Activated T-helper 1 cell treated with anti-CD3 and anti-CD28 coated beads, Interleukin-2, amount 50 U/mL, for 16 hours (primary cell): ENCODE results near the gene CRHR2.

Experiments used
- DNase-seq, 2 donors: peaks; one replicate each; pipeline ENCODE4 v3.0.0-alpha.2; 2020; ENCODE audit warnings: low read depth in 1 of 2, low spot score in 1 of 2

Gene CRHR2

DNA sequence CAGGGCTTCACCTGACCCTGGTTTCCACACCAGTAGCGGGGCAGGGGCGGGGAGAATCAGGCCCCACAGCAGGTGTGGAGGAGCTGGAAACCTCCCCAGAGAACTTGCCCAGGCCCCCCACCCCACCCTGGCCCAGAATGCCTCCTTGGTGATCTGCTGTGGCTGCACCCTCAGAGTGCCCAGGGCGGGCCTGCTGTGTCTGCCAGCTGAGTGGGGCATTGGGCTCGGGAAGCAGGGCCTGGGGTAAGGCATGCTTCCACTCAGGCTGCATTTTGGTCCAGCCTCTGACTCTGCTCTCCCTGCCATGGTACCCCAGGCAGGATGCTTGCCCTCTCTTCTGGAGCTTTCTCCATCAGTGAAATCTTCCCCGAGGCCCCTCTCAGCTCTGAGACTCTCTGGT, 1.1 kb upstream of the CRHR2 start:
- DNase-seq, result no peak

DNA sequence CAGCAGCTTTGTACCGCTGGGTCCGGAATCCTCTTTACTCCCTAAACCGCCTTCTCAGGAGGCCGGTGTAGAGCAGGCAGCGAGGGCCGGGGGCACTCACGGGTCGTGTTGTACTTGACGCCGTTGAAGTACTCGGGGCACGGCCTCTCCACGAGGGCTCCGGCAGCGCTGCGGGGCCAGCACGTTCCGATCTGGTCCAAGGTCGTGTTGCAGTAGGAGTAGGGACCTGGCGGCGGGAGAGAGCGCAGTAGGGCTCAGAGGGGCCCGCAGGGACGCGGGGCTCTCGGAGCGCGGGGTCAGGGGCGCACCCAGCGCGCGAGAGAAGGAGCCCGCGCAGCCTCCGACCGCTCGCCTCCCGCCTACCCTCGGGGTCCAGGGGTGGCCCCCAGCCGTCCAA, 443 bp downstream of the CRHR2 start:
- DNase-seq, result no peak

DNA sequence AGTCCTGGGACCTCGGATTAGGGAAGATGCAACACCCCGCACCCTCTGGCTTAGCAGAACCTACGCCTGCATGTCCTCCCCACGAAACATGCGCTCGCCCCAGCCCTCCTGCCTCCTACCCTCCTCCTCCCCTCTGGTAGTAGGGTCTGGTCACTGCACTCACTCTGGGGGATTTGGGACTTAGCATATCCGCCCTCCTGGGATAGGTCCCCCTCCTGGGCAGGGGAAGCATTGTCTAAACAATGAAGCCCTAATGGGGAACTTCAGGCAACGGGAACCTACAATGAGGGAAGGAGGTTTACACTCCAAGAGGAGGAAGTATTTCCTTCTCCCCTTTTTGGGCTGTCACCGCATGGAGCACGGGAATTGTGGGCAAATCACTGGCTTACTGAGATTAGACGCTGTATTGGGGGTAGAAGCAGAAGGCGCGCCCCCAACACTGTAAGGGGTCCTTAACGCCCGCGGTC, 892 bp downstream of the CRHR2 start:
- no peak for DNase-seq

DNA sequence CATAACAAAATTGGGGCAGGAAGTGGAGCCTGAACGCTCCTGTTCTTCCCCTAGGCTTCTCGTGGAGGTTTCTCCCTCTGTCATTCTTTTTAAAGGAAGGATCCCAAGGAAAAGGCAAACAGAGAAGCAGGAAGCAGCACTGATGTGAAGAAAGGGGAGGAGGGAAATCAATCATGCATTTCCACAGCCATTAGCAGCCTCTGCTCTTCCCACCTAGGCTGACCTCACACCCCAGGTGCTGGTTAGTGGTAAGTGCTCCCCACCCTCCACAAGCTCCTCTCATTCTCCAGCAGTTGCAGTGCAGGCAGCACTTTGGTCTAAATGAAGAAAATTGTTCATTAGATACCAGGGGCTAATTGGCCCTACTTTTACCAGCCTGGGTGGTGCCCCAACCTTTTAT, 2.6 kb downstream of the CRHR2 start:
- DNase-seq, result no peak

DNA sequence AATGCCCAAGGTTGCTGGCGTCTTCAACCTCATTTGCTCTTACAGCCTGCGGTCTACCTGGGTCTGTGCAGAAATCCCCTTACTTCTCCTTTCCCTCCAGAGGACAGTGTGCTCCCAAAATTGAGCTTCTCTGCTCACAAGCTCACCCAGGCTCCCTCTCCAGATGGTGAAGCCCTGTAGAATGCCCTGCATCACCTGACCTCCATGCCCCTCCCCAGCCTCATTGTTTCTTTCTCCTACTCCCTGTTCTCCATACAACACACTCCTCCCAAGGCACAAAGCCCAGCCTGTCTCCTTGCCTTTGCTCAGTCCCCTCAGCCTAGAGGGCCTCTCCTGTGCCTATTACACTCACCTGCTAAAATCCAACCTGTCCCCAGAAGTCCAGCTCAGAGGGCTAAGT, 3.5 kb downstream of the CRHR2 start:
- DNase-seq, result no peak

DNA sequence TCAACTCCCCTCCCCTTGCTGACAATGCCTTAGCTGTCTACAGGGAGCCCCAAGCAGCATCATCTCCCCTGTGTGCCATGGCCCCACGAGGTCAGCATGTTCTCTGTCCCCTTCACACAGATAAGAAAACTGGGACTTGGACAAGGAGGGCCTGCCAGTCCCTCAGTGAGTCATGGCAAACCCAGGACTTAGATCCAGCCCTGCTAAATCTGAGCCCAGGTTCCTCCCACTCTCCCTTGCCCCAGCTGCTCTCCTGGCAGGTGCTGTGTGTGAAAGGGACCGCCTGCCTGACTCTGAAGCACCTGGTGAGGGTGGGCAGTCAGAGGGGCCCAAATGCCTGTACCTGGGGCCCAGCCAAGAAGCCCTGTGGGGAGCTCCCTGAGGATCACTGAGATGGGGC, 7.4 kb downstream of the CRHR2 start:
- no peak for DNase-seq

DNA sequence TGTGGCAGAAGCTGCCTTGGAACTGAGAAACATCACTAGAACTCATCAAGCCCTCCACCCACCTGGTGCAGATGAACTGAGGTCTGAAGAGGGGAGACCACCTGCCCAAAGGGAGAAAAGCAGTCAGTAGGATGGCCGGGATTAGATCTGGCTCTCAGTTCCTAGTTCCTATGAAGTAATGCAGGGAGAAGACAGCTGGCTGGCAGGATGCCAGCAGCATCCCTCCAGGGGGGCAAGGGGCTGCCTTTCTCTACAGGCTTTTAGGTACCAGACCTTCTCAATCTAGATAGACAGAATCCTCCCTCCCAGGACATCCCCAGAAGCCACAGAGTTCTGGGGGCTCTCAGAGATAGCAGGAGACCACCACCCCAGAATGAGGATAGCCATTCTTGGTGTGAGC, 7.8 kb downstream of the CRHR2 start:
- no peak for DNase-seq

DNA sequence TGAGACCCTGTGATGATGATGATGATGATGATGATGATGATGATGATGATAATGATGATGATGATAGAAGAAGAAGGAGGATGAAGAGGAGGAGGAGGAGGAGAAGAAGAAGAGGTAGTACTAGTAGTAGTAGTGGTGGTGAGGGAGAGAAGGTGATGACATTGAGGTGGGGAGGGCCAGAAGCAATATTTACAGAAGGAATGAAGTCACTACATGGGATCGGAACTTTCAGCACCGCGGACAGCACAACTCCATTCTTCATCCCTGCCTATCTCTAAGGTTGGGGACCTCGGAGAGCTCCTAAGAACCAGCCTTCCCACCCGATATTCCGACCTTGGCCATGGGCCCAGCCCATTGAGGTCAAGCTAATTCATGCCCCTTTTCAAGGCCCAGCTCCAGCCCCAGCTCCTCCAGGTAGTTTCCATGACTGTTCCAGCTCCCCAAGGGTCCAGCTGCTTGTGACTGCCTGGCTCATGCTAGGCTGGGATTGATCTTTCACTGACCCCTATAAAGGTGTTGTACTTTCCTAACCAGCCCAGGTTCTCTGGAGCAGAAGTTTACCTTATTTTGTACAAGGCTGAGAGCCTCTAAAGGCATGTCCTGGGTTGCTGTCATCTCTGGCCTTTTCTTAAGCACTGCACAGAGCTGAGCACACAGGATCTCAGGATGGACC, 10.3 kb downstream of the CRHR2 start:
- DNase-seq, result no peak

DNA sequence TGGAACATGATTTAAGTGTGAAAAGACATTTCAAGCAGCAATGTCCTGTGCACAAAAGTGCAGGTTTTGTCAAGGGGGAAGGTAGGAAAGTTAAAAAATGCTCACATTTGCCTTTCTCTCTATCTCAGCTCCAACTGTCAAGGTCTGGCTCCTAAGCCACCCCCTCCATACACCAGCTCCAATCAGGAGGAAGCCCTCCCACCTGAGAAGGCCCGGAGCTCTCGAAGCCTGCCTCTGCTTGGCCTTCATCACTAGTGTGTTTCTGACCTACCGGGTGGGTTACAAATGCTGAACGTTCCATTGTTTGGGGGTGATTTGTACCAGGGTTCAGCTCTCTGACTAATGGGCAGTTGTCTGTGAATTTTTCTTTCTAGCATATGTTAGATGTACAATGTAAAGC, 14.2 kb downstream of the CRHR2 start:
- no peak for DNase-seq

DNA sequence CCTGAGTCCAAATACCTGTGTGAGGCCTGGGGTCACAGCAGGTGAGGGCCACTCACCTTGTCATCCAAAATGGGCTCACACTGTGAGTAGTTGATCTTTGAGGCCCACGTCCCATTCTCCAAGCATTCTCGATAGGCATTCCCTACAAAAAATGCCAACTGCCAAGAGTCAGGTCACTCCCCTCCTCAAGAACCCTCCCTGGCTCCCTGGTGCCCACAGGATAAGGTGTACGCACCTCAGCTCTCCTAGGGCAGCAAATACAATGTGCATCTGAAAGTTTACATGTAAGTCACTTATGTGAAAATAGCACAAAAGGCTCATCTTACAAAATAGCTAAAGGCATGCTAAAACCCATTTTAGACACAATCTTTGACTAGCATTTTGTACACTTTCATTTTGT, 15.1 kb downstream of the CRHR2 start:
- no peak for DNase-seq

DNA sequence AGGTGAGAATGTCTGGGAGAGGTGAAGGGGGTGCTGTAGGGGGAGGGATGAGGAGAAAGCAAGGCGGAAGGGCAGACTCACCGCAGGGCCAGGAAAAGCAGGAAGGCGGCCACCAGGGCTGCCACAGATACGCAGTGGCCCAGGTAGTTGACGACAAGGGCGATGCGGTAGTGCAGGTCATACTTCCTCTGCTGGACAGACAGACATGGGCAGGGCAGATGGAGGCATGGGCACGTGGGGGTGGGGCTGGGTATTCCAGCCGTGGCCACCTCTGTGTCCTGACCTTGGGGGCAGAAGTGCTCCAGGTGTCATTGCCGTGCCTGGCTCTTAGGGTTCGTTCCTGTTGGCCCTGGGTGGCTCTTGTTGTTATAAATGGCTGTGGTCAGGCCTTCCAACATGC, 16.8 kb downstream of the CRHR2 start:
- DNase-seq, result no peak

DNA sequence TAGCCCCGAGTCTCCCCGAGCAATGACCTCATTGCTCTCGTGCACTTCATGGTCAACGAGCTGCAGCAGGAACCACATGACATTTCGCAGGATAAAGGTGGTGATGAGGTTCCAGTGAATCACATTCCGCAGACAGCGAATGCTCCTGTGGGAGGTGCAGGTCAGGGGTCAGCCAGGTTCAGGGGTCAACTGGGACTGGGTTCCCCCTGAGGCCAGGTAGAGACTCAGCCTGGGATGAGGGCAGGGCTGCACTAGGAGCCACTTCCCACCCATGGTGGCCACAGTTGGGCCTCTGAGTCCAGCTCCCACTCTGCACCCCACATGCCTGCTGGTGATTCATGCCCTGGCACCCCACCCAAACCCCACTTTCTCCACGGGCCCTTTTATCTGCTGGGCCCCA, 17.2 kb downstream of the CRHR2 start:
- DNase-seq, result no peak

DNA sequence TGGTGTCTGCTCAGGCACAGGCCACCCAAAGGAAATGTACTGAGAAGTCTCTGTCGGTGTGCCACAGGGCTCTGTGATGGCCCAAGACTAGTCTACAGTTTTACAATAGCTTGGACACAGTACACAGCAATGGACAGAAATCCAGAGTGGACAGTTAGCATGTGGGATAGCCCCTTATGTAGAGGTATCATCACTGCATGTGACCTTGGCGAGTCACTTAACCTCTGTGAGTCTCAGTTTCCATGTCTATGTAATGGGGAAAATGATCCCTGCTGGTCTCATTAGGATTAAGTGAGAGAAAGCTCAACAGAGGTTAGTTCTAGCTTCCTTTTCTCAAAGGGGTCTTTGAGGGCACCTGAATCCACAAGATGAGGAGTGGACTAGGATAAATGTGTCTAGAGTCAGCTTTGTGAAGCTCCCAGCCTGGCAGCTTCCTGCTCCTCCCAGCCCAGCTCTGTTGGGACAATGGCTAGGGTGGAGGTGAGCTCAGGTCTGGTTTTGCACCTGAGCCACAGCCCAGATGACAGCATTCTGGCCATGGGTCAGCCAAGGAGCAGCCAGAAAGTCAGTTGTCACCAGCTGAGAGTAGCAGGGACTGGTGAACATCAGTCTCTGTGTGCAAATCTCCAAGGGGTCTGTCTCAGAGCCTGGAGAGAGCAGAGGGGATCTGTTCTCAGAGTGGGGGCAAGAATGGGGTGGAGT, 17.9 kb downstream of the CRHR2 start:
- no peak for DNase-seq

DNA sequence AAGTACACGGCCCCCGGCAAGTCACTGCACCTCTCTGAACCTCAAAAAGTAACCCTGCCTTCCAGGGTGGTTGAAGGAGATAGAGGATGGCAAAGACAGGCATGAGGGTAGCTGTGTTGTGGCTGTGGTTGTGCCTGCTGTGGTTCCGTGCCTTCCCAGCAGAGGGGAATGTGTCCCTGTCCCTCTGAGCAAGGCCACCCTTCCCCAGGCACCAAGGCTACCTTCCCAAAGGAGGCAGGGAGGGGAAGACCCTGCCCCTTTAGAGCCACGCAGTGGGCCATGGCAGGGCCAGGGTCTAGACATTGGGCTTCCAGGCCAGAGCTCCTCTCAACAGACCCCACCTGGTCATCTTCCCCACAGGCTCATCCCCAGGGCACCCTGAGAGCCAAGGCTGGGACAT, 18.8 kb downstream of the CRHR2 start:
- no peak for DNase-seq

DNA sequence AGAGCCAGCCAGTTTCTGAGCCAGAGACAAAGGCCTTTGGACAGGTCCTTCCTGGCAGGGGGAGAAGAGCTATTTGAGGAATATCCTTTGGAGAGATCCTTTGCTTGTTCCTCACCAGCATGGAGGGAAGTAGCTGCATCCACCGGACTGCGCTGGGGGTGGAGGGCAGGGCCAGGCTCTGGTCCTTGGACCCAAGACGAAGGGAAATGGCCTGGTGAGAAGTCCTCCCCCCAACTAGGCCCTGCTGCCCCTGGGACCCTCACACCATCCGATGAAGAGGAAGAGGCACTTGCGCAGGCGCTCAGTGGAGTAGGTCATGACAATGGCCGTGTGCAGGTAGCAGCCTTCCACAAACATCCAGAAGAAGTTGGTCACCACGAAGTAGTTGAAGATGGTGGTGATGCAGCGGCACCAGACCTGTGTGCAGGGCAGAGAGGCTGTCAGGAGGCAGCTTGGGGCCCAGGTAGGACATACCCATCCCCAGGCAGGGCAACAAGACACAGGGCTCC, 19.8 kb downstream of the CRHR2 start:
- no peak for DNase-seq

DNA sequence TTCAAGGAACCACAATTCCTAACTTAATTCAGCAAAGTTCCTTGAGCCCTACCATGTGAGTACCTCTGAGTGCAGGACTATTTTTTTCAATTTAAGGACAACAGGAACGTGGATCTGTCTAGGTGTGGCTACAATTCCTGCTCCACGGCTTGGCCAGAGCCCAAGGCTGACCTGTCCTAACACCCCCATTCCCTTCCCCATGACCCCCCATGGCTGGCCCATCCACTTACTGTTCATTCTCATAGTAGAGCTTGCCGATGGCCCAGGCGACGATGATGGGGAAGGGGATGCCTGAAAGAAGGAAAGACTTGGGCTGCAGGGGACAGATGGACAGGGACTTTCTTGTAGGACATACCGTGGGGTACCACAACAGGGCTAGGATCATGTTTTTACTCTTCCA, 20.3 kb downstream of the CRHR2 start:
- no peak for DNase-seq

DNA sequence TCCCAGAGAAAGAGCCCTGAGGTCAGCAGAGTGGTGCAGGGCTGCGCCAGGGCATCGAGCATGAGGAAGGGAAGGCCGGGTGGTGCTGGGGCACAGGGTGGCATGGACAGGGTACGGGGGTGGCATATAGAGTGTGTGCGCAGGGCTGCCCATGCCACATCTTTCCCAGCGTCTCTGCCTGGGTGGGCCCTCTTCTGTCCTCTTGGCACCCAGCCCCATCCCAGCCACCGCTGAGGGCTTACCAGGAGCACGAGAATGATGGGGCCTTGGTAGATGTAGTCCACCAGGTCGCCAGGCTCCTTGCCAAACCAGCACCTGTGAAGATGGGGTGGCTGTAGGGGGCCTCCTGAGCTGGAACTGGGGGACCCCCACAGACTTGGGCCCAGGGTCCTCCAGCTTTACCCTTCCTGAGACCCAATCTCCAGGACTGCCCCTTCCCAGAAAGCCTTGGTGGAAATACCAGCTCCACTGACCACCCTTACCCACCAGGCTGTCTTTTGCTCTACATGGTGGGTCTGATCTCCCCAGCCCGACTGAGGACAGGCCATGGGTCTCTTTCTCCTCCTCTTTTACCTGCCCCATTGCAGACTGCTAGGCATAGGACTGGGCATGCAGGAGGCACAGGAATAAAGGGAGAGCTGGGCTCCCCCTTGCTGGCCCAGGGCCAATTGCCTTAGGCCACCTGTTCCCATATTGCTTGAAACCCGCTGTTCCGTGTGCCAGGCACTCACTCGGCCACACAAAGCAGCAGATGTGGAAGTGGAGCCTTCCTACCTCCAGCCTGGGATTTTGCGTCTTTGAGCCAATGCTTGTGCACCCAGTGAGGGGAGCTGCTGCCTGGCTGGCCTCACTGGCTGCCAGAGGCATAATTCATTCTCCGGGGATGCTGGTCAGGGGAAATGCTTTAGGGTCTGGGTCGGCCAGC, 21.7 kb downstream of the CRHR2 start:
- DNase-seq, result no peak

DNA sequence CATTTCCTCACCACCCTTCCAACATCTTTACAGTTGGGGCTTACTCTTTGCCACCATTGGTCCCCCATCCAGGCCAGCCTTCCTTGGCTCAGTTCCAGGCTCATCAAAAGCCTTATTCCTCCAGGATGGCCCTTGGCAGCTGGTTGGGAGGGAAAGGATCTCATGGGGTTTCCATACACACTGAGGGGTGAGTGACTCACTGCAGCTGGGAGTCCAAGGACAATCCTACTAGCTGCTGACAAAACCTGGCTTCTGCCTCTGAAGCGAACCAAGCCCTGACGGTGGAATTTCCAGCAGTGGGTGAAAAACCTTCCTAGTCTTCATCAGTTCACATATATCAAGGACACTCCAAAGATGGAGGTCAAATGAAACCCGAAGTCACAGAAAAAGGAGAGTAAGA, 22.9 kb downstream of the CRHR2 start:
- no peak for DNase-seq

DNA sequence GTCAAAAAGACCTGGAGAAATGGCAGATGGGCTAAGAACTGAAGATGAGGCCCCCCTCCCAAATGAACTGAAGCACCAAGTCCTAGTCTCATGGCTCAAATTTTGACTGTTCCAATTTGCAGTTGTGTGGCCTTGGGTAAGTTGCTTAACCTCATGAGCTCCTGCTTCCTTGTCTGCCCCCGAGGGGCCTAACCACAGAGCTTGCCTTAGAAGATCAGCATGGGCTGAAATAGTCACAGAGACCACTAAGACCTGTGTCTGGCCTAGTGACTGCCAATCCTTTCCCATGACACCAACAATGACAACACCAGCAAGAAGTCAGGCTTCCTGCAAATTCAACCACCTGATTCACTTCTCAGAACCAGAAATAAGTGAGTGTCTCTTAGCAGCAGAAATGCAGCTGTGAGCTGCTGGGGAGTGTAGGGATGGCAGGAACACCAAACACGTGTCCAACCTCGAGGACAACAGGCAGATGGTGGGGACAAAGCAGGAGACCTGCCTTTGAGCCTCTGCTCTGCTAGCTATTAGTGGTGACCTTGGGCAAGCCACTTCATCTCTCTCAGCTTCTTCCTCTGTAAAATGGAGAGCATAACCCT, 23.7 kb downstream of the CRHR2 start:
- DNase-seq, result no peak

DNA sequence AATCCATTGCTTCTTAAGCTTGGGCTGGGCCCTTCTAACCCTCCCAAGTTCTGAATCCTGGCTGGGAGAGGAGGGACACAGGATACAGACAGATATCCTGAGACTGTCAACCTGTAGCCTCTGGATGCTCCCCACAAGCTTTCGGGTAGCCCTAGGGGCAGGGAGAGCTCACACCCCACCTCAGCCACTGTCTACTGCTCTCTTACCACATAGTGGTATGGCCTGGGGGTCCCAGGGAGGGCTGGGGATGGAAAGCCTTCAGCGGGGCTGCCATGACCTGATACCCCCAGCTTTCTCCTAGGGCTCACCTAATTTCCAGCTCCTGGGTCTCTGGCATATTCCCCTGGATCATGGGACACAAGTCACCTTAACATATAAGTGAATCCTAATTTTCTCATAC, 25.1 kb downstream of the CRHR2 start:
- DNase-seq, result no peak
